Mucosa of descending colon (tissue), 3 donors: ENCODE measurements around the gene TM9SF4. TPM values are rescaled to one million over a fixed set of nuclear protein-coding genes. Genes with fewer than 3 reads are reported as not detected.

Source experiments
- ATAC-seq: fragments of 200-7000 bp; cut with Tn5 transposase; one replicate; pipeline ENCODE4 v1.9.1; 2020; ENCODE audit warnings: mild to moderate bottlenecking, moderate library complexity
- DNase-seq, 3 donors: peaks; one replicate each; pipeline ENCODE4 v3.0.0-alpha.2; 2020
- H3K36me3 ChIP-seq: fragments of 200-600 bp; one replicate; pipeline ENCODE4 v1.8.0; 2021; ENCODE audit warnings: low read depth, mild to moderate bottlenecking
- H3K4me1 ChIP-seq: fragments of 200-600 bp; one replicate; pipeline ENCODE4 v1.8.0; 2021; ENCODE audit warnings: low read depth, mild to moderate bottlenecking
- H3K4me3 ChIP-seq: fragments of 200-600 bp; one replicate; pipeline ENCODE4 v1.8.0; 2021; ENCODE audit warnings: mild to moderate bottlenecking
- H3K9me3 ChIP-seq: fragments of 200-600 bp; one replicate; pipeline ENCODE4 v1.8.0; 2021; ENCODE audit warnings: mild to moderate bottlenecking
- intact Hi-C, 2 donors: fragments of 100-400 bp; cut with DNase I in 1 of 2; cut with micrococcal nuclease in 1 of 2; formaldehyde crosslinking; loops; one replicate each; pipeline versions ENCODE4 v1.11.0 to v1.11.1; 2022; cut with DNase I, micrococcal nuclease
- total RNA-seq, 3 donors: library from RNA; stranded (reverse); fragmentation: NEBNext Ultra II Directional in 2 of 3; extraction: Animal tissue kit (Norgen Biotek cat#: 25700) in 2 of 3; gene quantifications; one replicate each; pipeline versions ENCODE4 v1.2.1 to v1.2.4, GENCODE V29; 2021 to 2023
- TF ChIP-seq, protein P1 (sequence below): fragments of 200-600 bp; IDR thresholded peaks from one replicate; pipeline ENCODE4 v1.8.0; 2022; ENCODE audit warnings: antibody characterized with exemption, mild to moderate bottlenecking
- donor health status: DM: no; HTN: no; CAD: no; lungs with moderate emphysema.
- donor health status: DM: no; HTN: no; CAD: no.
- donor health status: DM: no; HTN: yes; CAD: no.

The TM9SF4 gene
- total RNA-seq, 3 donors from 2014 or later: 54.1 to 74.7 (median 65.8) TPM

DNA sequence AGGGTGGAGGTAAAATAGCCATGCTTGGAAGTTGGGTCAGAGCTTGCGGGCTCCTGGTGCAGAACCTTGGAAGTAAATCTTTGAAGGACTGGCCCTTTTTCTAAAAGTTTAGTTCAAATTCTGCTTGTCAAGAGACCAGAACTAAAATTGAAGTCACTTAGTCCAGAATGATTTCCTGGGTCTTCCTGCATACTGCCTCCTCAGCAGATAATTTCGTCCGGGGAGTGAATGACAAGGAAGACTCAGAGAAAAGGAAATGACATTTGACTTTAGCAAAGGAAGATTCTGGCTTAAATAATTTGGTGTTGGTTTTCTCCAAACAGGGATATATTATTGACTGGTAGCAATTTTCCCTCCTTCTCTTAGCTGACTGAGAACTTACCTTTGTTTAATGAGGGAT lies 1.2 kb downstream of the TM9SF4 start:
- Histone ChIP-seq H3K4me3 (no peak overlapping the region), H3K36me3 (no peaks in the 10 kb centered on the region), H3K9me3 (no peaks in the 10 kb centered on the region), H3K4me1 (peaks cover 29% of the 10 kb centered on the region)
- TF ChIP-seq, protein P1, sequence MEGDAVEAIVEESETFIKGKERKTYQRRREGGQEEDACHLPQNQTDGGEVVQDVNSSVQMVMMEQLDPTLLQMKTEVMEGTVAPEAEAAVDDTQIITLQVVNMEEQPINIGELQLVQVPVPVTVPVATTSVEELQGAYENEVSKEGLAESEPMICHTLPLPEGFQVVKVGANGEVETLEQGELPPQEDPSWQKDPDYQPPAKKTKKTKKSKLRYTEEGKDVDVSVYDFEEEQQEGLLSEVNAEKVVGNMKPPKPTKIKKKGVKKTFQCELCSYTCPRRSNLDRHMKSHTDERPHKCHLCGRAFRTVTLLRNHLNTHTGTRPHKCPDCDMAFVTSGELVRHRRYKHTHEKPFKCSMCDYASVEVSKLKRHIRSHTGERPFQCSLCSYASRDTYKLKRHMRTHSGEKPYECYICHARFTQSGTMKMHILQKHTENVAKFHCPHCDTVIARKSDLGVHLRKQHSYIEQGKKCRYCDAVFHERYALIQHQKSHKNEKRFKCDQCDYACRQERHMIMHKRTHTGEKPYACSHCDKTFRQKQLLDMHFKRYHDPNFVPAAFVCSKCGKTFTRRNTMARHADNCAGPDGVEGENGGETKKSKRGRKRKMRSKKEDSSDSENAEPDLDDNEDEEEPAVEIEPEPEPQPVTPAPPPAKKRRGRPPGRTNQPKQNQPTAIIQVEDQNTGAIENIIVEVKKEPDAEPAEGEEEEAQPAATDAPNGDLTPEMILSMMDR: no peak
- intact Hi-C loops: no loop called here
- DNase-seq (no peak), ATAC-seq (no peak)

DNA sequence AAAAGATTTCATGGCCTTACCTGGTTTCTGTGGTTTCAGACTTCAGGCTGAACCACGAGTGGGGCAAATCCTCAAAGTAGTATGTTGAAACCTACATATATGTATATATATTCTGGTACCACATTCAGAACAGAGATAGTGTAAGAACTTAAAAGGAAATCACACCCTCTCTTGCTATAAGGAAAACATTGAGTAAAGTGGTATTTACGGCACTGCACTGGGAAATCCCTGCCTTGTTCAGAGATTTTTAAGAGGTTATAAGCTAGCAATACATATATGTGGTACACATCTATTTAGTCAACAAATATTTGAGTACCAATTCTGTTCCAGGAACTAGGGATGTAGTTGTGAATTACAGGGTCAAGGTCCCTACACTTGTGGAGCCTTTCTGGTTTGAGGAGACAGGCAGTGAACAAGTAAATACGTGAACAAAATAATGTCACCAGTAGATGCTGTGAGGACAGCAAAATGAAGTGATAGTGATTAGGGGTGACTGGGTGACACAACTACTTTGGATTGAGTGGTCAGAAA lies 1.7 kb downstream of the TM9SF4 start:
- no peak for DNase-seq
- intact Hi-C loops: no loop called here
- TF ChIP-seq, protein P1: no peak
- peak; percentile 48 for ATAC-seq
- H3K9me3 ChIP-seq: no peaks in the 10 kb centered on the region
- H3K4me1 ChIP-seq: peaks cover 29% of the 10 kb centered on the region
- no peaks in the 10 kb centered on the region for H3K36me3 ChIP-seq
- no peak overlapping the region for H3K4me3 ChIP-seq

DNA sequence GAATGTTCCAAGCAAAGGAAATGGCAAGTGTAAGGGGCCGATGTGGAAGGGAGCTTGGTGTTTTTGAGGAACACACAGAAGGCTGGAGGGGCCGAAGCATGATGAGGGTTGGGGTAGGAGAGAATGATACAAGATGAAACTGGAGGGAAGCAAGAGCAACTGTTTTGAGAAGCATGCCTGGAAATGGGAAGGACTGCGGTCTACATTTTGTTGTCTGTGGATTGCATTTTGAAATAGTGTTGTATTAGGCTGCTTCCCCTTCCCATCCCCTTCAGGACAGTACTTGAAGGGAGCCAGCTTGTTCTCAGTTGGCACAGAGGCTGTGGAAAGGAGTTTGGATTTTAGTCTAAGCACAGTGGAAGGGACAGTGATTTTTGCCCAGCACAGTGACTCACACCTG lies 2.2 kb downstream of the TM9SF4 start:
- Histone ChIP-seq H3K4me3 (no peak overlapping the region), H3K4me1 (peaks cover 29% of the 10 kb centered on the region), H3K9me3 (no peaks in the 10 kb centered on the region), H3K36me3 (no peaks in the 10 kb centered on the region)
- TF ChIP-seq, protein P1: no peak
- intact Hi-C loops: no loop called here
- DNase-seq: no peak
- no peak for ATAC-seq

DNA sequence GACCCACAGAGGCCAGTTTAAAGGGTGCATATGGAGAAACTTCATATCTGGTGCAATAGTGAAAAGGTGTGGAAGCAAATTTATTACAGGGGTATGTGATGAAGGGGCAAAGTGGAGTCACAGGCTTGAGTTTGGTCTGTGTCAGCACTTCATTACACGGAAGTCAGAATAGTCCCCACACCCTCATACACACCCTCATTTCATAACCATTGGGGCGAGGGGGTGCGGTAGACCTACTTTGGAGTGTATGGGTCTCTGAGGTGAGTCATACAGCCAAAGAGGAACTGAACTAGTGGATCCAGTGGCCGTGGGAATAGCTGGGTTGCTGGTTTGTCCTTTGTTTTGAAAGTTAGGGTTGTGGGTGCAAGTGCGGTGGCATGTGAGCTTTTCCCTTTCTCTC lies 3.3 kb downstream of the TM9SF4 start:
- no peaks in the 10 kb centered on the region for H3K36me3 ChIP-seq
- DNase-seq (peak; percentile 59 to 63 (median 61)), ATAC-seq (peak; percentile 79)
- no peak overlapping the region for H3K4me3 ChIP-seq
- TF ChIP-seq, protein P1: no peak
- intact Hi-C loops: no loop called here
- H3K9me3 ChIP-seq: no peaks in the 10 kb centered on the region
- H3K4me1 ChIP-seq: peaks cover 29% of the 10 kb centered on the region

DNA sequence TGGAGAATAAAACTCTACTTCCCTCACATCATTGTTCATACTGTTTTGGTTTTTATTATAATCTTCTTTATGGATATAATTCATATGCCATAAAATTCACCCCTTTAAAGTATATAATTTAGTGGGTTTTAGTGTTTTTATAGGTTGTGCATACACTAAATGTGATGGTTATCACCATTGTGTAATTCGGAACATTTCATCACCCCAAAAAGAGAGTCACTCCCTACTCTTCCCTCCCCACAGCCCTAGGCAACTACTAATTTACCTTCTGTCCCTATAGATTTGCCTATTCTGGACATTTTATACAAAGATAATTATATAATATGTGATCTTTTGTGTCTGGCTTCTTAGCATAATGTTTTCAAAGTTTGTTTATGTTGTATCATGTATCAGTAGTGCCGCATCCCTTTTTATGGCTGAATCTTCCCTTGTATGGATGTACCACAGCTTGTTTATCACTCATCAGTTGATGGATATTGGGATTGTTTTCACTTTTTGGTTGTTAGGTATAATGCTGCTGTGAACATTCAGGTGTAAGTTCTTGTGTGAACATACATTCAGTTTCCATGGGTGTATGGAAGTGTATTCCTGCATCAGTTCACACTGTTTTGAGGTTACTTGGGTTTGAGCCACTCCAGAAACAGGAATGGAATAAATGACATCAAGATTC lies 4.2 kb downstream of the TM9SF4 start:
- no peak for ATAC-seq
- no peak overlapping the region for H3K4me3 ChIP-seq
- no peak for DNase-seq
- no peaks in the 10 kb centered on the region for H3K36me3 ChIP-seq
- no peaks in the 10 kb centered on the region for H3K9me3 ChIP-seq
- peaks cover 29% of the 10 kb centered on the region for H3K4me1 ChIP-seq
- TF ChIP-seq, protein P1: no peak
- intact Hi-C loops: no loop called here
